OCI-LY7 (cell line): Measurements from ENCODE around the gene DUOX2. TPM values are rescaled to one million over a fixed set of nuclear protein-coding genes. Genes with fewer than 3 reads are reported as not detected.
"Not testable (repeated sequence)": the region's sequence is repeated elsewhere in the genome, so short reads cannot be mapped to it uniquely, and the experiment has no call there.

Source experiments
- BruUV-seq: library from RNA; stranded (reverse); fragments of 400-500 nt; replicated peaks from 2 replicates; lab custom pipeline; 2021; lab: Mats Ljungman, UMichigan
- CTCF ChIA-PET: fragments of 300-600 bp; sonication (Branson Sonifier 250); formaldehyde crosslinking; loops from one replicate; lab custom pipeline; 2022; ENCODE audit warnings: antibody characterized with exemption; ENCODE audit not compliant: unreplicated experiment; lab: Charles Lee
- POLR2A ChIA-PET: fragments of 300-600 bp; sonication (Branson Sonifier 250); formaldehyde crosslinking; loops from one replicate; lab custom pipeline; 2022; ENCODE audit warnings: antibody characterized with exemption; lab: Charles Lee
- DNase-seq: peaks from one replicate; pipeline ENCODE4 v3.0.0-alpha.2; 2015; ENCODE audit warnings: low spot score
- H2AFZ ChIP-seq: fragments of 200-600 bp; sonication (generic), shearing (Covaris generic); 2 replicates; pipeline ENCODE4 v1.6.1; 2014; ENCODE audit warnings: mild to moderate bottlenecking, antibody characterized with exemption, low read length, moderate library complexity
- H3K27ac ChIP-seq: fragments of 200-600 bp; sonication (generic); 2 replicates; pipeline ENCODE4 v1.5.1; 2014; ENCODE audit warnings: mixed run types, low read depth, mild to moderate bottlenecking, moderate library complexity, low read length, inconsistent platforms; ENCODE audit not compliant: poor library complexity, severe bottlenecking
- H3K36me3 ChIP-seq: fragments of 200-600 bp; sonication (generic); 2 replicates; pipeline ENCODE4 v1.6.1; 2014; ENCODE audit warnings: mild to moderate bottlenecking, antibody characterized with exemption, low read length, moderate library complexity, mixed read lengths; ENCODE audit not compliant: insufficient read depth
- H3K4me1 ChIP-seq: fragments of 200-600 bp; sonication (generic); 2 replicates; pipeline ENCODE4 v1.5.1; 2014; ENCODE audit warnings: mild to moderate bottlenecking, low read length; ENCODE audit not compliant: insufficient read depth, poor library complexity, severe bottlenecking
- H3K4me2 ChIP-seq: fragments of 200-600 bp; sonication (generic); 2 replicates; pipeline ENCODE4 v1.6.1; 2014; ENCODE audit warnings: mild to moderate bottlenecking, low read length
- H3K4me3 ChIP-seq: fragments of 200-600 bp; sonication (generic); 2 replicates; pipeline ENCODE4 v1.5.1; 2014; ENCODE audit warnings: mild to moderate bottlenecking, low read depth, low read length; ENCODE audit not compliant: poor library complexity, severe bottlenecking
- H3K79me2 ChIP-seq: fragments of 200-600 bp; sonication (generic); 2 replicates; pipeline ENCODE4 v1.6.1; 2016; ENCODE audit warnings: low read depth, mild to moderate bottlenecking, low read length, moderate library complexity, mixed read lengths; ENCODE audit not compliant: insufficient read depth
- H3K9me2 ChIP-seq: fragments of 200-600 bp; sonication (generic); 2 replicates; pipeline ENCODE4 v1.6.1; 2016; ENCODE audit warnings: mild to moderate bottlenecking, low read length, mixed read lengths; ENCODE audit not compliant: insufficient read depth
- H3K9me3 ChIP-seq: fragments of 200-600 bp; sonication (generic); 2 replicates; pipeline ENCODE4 v1.6.1; 2014; ENCODE audit warnings: mild to moderate bottlenecking, mixed run types, low read length, mixed read lengths
- H4K20me1 ChIP-seq: fragments of 200-600 bp; sonication (generic); 2 replicates; pipeline ENCODE4 v1.6.1; 2014; ENCODE audit warnings: mild to moderate bottlenecking, antibody characterized with exemption, low read length, moderate library complexity, mixed read lengths; ENCODE audit not compliant: insufficient read depth
- EZH2phosphoT487 ChIP-seq: fragments of 200-600 bp; sonication (generic); IDR thresholded peaks from 2 replicates; pipeline ENCODE4 v1.6.1; 2018; ENCODE audit warnings: low read depth, borderline replicate concordance, mild to moderate bottlenecking, mixed run types, antibody characterized with exemption, low read length, moderate library complexity, mixed read lengths
- intact Hi-C: fragments of 100-400 bp; cut with micrococcal nuclease; formaldehyde crosslinking; loops from one replicate; pipeline ENCODE4 v1.10.0; 2022; ENCODE audit not compliant: unreplicated experiment
- total RNA-seq, 2 experiments: library from RNA; depleted of rRNA in 1 of 2; stranded (reverse); fragments of >200 nt in 1 of 2; shearing (Covaris generic) in 1 of 2; gene quantifications; 2 replicates each; pipeline ENCODE4 v1.2.3, GENCODE V29; 2014 to 2022
- TF ChIP-seq, protein P1 (sequence below): fragments of 200-600 bp; sonication (generic); conservative IDR thresholded peaks from 2 replicates; pipeline ENCODE4 v1.5.1; 2014; ENCODE audit warnings: mild to moderate bottlenecking, antibody characterized with exemption, low read length, moderate library complexity, mixed read lengths

The DUOX2 gene
- total RNA-seq, 2 experiments from 2014 or later: 0.03 to 0.06 TPM

DNA sequence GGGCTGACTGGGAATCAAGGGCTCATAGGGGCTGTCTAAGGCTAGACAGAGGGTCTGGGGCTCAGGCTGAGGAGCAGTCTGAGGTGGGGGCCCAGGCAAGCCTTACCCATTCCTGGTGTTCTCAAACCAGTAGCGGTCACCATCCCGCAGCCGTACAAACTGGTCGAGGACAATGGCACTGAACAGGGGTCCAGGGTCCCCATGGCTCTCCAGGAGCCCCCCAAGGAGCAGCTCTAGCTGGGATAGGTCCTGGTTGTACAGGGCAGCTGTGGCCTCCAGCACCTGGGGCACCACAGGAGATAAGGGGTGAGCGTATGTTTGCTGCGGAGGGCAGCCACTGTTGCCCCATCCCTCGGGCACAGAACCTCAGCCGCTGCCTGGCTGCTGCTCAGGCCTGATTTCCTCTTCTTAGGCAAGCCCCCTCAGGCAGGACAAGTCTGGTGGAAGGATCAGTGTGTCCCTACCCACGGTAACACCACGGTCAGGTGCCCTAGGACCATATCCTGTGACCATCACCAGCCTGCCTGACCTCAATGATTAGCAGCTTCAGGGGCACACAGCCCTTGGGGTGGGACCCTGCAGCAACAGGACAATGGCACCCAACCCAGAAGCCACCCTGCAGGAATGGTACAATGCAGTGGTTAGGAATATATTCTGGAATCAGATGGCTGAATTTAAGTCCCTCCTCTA is 5.9 kb downstream of the DUOX2 start:
- no peak overlapping the region for H3K4me3 ChIP-seq
- H3K4me2 ChIP-seq: no peak overlapping the region
- no peaks in the 10 kb centered on the region for H4K20me1 ChIP-seq
- TF ChIP-seq, protein P1, sequence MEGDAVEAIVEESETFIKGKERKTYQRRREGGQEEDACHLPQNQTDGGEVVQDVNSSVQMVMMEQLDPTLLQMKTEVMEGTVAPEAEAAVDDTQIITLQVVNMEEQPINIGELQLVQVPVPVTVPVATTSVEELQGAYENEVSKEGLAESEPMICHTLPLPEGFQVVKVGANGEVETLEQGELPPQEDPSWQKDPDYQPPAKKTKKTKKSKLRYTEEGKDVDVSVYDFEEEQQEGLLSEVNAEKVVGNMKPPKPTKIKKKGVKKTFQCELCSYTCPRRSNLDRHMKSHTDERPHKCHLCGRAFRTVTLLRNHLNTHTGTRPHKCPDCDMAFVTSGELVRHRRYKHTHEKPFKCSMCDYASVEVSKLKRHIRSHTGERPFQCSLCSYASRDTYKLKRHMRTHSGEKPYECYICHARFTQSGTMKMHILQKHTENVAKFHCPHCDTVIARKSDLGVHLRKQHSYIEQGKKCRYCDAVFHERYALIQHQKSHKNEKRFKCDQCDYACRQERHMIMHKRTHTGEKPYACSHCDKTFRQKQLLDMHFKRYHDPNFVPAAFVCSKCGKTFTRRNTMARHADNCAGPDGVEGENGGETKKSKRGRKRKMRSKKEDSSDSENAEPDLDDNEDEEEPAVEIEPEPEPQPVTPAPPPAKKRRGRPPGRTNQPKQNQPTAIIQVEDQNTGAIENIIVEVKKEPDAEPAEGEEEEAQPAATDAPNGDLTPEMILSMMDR: no peak
- no peak for TF ChIP-seq EZH2phosphoT487
- H3K36me3 ChIP-seq: no peaks in the 10 kb centered on the region
- BruUV-seq: no TSS peak
- H3K9me2 ChIP-seq: no peaks in the 10 kb centered on the region
- DNase-seq: no peak
- H3K27ac ChIP-seq: no peak overlapping the region
- H3K79me2 ChIP-seq: no peaks in the 10 kb centered on the region
- no peaks in the 10 kb centered on the region for H3K4me1 ChIP-seq
- intact Hi-C loops: no loop called here
- ChIA-PET CTCF (no interaction called here), POLR2A (interaction anchor here (1.2 kb wide), 1 partner anchor 90 kb away, joined by 3 read pairs; no protein-coding TSS in a partner anchor)
- no peak overlapping the region for H2AFZ ChIP-seq
- H3K9me3 ChIP-seq: no peaks in the 10 kb centered on the region

DNA sequence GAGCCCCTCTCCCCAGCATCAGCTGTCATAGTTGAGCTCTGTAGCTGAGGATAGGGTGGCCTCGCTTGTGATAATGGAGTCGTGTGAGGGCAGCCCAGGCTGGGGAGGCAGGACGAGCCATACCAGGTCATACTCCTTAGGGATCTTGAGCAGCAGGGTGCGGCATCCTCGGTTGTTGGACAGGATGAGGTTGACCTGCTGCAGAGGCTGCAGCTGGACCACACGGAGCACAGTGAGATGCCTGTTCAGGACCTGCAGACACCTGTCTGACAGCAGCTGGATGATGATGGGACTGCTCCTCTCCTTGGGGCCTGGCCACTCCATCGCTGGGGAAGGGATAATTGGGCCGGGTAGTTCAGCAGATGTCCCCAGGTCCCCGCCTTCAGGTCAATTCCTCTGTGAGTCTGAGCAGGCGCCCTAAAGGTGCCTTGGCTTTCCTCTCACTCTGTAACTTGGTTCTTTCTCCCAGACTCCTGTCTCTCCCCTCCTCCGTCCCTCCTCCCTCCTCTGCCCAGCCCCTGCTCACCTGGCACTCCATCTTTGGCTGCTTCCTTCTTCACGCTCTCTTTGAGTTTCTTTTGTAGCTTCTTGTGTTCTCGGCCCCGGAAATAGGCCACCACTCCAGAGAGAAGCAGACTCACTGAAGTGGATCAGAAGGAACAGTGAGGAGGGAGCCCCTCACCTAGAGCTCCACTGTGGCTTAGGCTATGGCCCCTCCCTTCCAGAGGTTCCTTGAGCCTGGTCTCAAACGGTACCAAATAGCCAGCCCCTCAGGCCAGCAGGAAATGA is 7.8 kb downstream of the DUOX2 start:
- no peak overlapping the region for H3K4me2 ChIP-seq
- no peak overlapping the region for H3K4me3 ChIP-seq
- BruUV-seq: no TSS peak
- H2AFZ ChIP-seq: no peak overlapping the region
- no peaks in the 10 kb centered on the region for H3K9me2 ChIP-seq
- TF ChIP-seq, protein P1: no peak
- no peak for TF ChIP-seq EZH2phosphoT487
- ChIA-PET POLR2A (no interaction called here), CTCF (no interaction called here)
- no peaks in the 10 kb centered on the region for H3K9me3 ChIP-seq
- intact Hi-C loops: no loop called here
- no peaks in the 10 kb centered on the region for H3K79me2 ChIP-seq
- H3K4me1 ChIP-seq: no peaks in the 10 kb centered on the region
- H4K20me1 ChIP-seq: no peaks in the 10 kb centered on the region
- DNase-seq: no peak
- H3K36me3 ChIP-seq: no peaks in the 10 kb centered on the region
- no peak overlapping the region for H3K27ac ChIP-seq

DNA sequence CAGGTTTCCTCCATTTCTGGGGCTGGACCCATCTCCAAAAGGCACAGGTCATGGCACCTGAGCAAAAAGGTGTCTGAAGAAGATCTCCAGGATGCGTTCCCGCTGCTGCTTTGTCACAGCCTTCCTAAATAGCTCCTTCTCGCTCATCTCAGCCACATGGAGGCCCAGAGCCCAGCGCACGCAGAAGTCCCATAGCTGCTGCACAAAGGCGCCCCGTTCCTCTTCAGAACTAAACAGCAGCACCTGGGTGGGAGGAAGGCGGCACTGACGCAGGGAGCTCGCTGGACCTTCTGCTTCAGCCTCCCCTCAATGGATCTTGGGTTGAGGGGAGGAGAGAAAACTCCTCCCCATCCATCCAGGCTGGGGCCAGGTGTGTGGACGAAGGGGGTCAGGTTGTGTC is 8.4 kb downstream of the DUOX2 start:
- no TSS peak for BruUV-seq
- Histone ChIP-seq H2AFZ (no peak overlapping the region), H3K9me3 (no peaks in the 10 kb centered on the region), H3K4me2 (no peak overlapping the region), H3K9me2 (no peaks in the 10 kb centered on the region), H3K27ac (no peak overlapping the region), H3K79me2 (no peaks in the 10 kb centered on the region), H3K4me1 (no peaks in the 10 kb centered on the region), H3K4me3 (no peak overlapping the region), H4K20me1 (no peaks in the 10 kb centered on the region), H3K36me3 (no peaks in the 10 kb centered on the region)
- intact Hi-C loops: no loop called here
- CTCF ChIA-PET: no interaction called here
- TF ChIP-seq EZH2phosphoT487: no peak
- TF ChIP-seq, protein P1: no peak
- no peak for DNase-seq
- POLR2A ChIA-PET: no interaction called here

DNA sequence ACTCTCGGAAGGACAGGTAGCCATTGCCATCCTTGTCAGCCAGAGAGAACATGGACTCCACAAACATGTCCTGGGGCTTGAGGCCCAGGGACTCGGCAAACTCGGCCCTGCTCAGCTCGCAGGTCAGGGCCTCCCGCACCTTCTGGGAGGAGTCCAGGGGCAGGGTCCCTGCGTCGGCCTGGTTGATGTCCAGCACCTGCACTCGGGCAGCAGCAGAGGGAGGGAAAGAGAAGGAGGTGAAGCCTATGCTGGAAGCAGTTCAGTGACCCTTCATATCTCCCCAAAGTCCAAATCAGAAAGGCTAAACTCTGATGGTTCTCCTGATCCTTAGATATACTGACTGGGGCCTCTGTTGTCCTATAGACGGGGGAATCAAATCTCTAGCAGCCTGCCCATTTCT is 9.8 kb downstream of the DUOX2 start:
- H4K20me1 ChIP-seq, BruUV-seq: not testable (repeated sequence)

More for the DNA sequence above, 9.8 kb downstream of the DUOX2 start:
- H2AFZ ChIP-seq, POLR2A ChIA-PET, H3K4me2 ChIP-seq, DNase-seq, H3K27ac ChIP-seq, H3K4me3 ChIP-seq, H3K4me1 ChIP-seq, H3K79me2 ChIP-seq, H3K36me3 ChIP-seq, H3K9me2 ChIP-seq, CTCF ChIA-PET, H3K9me3 ChIP-seq, intact Hi-C loops: not testable (repeated sequence)
